Measurements from ENCODE around the gene NOL4. TPM values are rescaled to one million over a fixed set of nuclear protein-coding genes. Genes with fewer than 3 reads are reported as not detected.

The NOL4 gene
- total RNA-seq, 1 donor from 2014 or later = not detected

DNA sequence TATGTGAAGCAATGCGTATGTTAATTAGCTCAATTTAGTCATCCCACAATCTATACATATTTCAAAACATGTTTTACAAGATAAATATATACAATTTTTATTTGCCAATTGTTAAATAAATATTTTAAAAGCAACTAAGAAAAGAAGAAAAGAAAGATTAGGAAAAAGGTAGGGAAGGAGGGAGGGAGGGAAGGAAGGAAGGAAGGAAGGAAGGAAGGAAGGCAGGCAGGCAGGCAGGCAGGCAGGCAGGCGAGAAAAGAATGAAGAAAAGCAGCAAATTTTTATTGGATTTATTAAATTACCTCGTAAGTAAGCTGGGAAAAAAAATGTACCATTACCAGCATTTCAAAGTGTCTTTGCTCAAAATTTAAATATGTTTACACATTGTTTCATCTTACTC lies 30.5 kb downstream of the NOL4 start:
- no peak for DNase-seq (ENCODE audit: low read depth in 2 of 2)

- no peak for DNase-seq (ENCODE audit: low read depth in 2 of 2)
Measured at GRCh38 chr18:34189656-34190435, 34.9 kb downstream of the NOL4 start.

Data from dermis microvascular lymphatic vessel endothelial cell (primary cell).